ENCODE measurements around the gene PRR14. TPM values are rescaled to one million over a fixed set of nuclear protein-coding genes. Genes with fewer than 3 reads are reported as not detected.
A peak's percentile ranks its signal among the peaks of the same experiment; 100 is the strongest.

The PRR14 gene
- total RNA-seq, 1 experiment from 2014 or later: 17.4 TPM

DNA sequence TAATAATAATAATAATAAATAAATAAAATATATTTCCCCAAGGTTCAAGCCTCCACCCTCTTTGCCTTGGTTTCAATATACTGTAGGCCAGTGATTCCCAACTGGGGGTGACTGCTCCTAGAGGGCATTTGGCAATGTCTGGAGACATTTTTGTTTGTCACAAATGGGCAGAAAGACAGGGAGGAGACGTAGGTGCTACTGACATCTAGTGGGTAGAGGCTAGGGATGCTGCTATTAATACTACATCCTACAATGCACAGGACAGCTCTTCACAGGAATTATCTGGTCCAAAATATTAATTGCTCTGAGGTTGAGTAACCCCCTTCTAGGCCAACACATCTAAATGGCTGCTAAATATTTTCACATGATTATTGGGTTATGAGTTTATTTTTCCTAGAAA lies 12.8 kb upstream of the PRR14 start:
- Histone ChIP-seq H3K27me3 (ENCODE audit: low read length) (no peaks in the 10 kb centered on the region), H4K20me1 (ENCODE audit: insufficient read depth, low read depth, low read length) (no peaks in the 10 kb centered on the region), H3K4me2 (ENCODE audit: low read depth, low read length, poor library complexity, severe bottlenecking) (no peak overlapping the region), H3K79me2 (ENCODE audit: low read length) (peaks cover 10% of the 10 kb centered on the region), H3K27ac (ENCODE audit: low read length) (no peak overlapping the region), H3K9me3 (ENCODE audit: low read length) (no peaks in the 10 kb centered on the region), H3K9ac (ENCODE audit: low read length) (no peak overlapping the region), H2AFZ (ENCODE audit: low read length) (no peak overlapping the region), H3K36me3 (ENCODE audit: insufficient read depth, low read length) (no peaks in the 10 kb centered on the region), H3K4me3 (ENCODE audit: low read length) (no peak overlapping the region), H3K4me1 (ENCODE audit: low read length) (peaks cover 19% of the 10 kb centered on the region), H3K9me2 (replicated peaks; ENCODE audit: insufficient read depth, low read length) (no peaks in the 10 kb centered on the region)
- peak; percentile 78 for DNase-seq

DNA sequence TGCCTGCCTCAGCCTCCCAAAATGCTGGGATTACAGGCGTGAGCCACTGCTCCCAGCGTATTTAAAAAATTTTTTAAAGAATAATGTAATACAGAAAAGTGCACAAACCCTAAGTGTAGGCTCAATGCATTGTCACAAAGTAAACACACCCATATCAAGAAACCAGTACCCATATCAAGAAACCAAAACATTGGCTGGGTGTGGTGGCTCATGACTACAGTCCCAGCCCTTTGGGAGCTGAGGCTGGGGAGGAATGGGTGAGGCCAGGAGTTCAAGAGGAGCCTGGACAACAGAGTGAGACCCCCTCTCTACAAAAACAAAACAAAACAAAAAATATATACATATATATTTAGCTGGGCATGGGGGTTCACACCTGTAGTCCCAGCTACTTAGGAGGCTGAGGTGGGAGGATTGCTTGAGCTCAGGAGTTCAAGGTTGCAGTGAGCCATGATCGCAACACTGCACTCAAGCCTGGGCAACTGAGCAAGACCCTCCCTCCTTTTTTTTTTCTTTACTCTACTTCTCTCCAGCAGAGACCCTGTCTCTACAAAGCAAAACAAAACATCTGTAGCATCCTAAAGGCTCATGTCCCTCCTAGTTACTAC lies 9.3 kb upstream of the PRR14 start:
- Histone ChIP-seq H2AFZ (ENCODE audit: low read length) (no peak overlapping the region), H3K9me2 (replicated peaks; ENCODE audit: insufficient read depth, low read length) (no peaks in the 10 kb centered on the region)

DNA sequence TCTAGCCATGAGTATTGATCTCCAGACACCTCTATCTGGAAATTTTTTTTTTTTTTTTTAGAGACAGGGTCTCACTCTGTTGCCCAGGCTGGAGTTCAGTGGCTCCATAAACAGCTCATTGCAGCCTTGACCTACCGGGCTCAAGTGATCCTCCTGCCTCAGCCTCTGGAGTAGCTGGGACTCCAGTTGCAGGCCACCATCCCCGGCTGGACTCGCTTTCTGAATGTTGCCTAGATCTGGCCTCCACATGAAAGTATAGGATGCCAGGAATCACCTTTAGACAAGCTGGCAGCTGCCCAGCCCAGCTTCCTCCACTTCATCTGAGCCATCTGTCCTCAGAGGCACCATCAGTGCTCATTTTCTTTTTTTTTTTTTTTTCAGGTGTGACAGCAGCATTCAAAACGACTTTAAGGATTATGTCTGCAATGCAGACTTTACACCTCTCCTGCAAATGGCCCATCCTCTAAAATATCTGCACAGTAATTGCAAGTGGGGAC lies 6.4 kb upstream of the PRR14 start:
- H3K27ac ChIP-seq (ENCODE audit: low read length): no peak overlapping the region
- H3K9me3 ChIP-seq (ENCODE audit: low read length): no peaks in the 10 kb centered on the region
- no peaks in the 10 kb centered on the region for H3K4me1 ChIP-seq (ENCODE audit: low read length)
- H2AFZ ChIP-seq (ENCODE audit: low read length): no peak overlapping the region
- H3K36me3 ChIP-seq (ENCODE audit: insufficient read depth, low read length): no peaks in the 10 kb centered on the region
- H3K79me2 ChIP-seq (ENCODE audit: low read length): no peaks in the 10 kb centered on the region
- H3K9me2 ChIP-seq (replicated peaks; ENCODE audit: insufficient read depth, low read length): no peaks in the 10 kb centered on the region
- no peak overlapping the region for H3K4me3 ChIP-seq (ENCODE audit: low read length)
- no peaks in the 10 kb centered on the region for H4K20me1 ChIP-seq (ENCODE audit: insufficient read depth, low read depth, low read length)
- no peak overlapping the region for H3K4me2 ChIP-seq (ENCODE audit: low read depth, low read length, poor library complexity, severe bottlenecking)
- no peak for DNase-seq
- no peak overlapping the region for H3K9ac ChIP-seq (ENCODE audit: low read length)
- no peaks in the 10 kb centered on the region for H3K27me3 ChIP-seq (ENCODE audit: low read length)

More for the DNA sequence above, 9.3 kb upstream of the PRR14 start:
- Histone ChIP-seq H3K4me1 (ENCODE audit: low read length) (no peaks in the 10 kb centered on the region), H3K27ac (ENCODE audit: low read length) (no peak overlapping the region), H3K9ac (ENCODE audit: low read length) (no peak overlapping the region), H3K9me3 (ENCODE audit: low read length) (no peaks in the 10 kb centered on the region), H3K36me3 (ENCODE audit: insufficient read depth, low read length) (no peaks in the 10 kb centered on the region), H3K27me3 (ENCODE audit: low read length) (no peaks in the 10 kb centered on the region), H3K79me2 (ENCODE audit: low read length) (no peaks in the 10 kb centered on the region), H3K4me2 (ENCODE audit: low read depth, low read length, poor library complexity, severe bottlenecking) (no peak overlapping the region), H4K20me1 (ENCODE audit: insufficient read depth, low read depth, low read length) (no peaks in the 10 kb centered on the region), H3K4me3 (ENCODE audit: low read length) (no peak overlapping the region)
- no peak for DNase-seq

DNA sequence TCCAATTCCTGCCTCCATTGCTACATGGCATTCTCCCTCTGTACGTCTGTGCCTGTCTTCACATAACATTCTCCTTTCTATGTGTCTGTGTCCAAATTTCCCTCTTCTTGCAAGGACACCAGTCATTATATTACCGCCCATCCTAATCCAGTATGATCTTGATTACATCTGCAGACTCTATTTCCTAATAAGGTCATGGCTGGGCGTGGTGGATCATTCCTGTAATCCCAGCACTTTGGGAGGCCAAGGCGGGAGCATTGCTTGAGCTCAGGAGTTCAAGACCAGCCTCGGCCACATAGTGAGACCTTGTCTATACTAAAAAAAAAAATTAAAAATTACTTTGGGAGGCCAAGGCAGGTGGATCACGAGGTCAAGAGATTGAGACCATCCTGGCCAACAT lies 5.0 kb upstream of the PRR14 start:
- Histone ChIP-seq H3K4me2 (ENCODE audit: low read depth, low read length, poor library complexity, severe bottlenecking) (no peak overlapping the region), H3K4me1 (ENCODE audit: low read length) (peaks cover 4% of the 10 kb centered on the region), H3K9me3 (ENCODE audit: low read length) (no peaks in the 10 kb centered on the region), H3K27ac (ENCODE audit: low read length) (no peak overlapping the region), H3K79me2 (ENCODE audit: low read length) (no peaks in the 10 kb centered on the region), H3K27me3 (ENCODE audit: low read length) (no peaks in the 10 kb centered on the region), H4K20me1 (ENCODE audit: insufficient read depth, low read depth, low read length) (no peaks in the 10 kb centered on the region), H2AFZ (ENCODE audit: low read length) (no peak overlapping the region), H3K9ac (ENCODE audit: low read length) (no peak overlapping the region), H3K9me2 (replicated peaks; ENCODE audit: insufficient read depth, low read length) (no peaks in the 10 kb centered on the region; the same call in 1 of the 2 replicates), H3K36me3 (ENCODE audit: insufficient read depth, low read length) (no peaks in the 10 kb centered on the region), H3K4me3 (ENCODE audit: low read length) (no peak overlapping the region)
- DNase-seq: no peak

DNA sequence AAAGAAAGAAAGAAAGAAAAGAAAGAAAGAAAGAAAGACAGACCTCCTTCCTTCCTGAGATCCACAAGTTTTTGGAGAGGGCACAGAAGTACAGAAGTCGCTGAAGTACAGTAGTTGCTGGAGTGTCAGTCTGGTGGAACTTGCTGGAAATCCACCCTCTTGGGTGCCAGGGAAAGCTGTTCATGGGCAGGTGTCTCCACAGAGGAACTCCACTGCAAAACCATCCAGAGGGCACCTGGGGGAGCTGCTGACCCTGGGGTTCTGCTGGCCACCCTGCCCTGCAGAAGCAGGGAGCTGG lies 3.5 kb upstream of the PRR14 start:
- Histone ChIP-seq H3K4me3 (ENCODE audit: low read length) (no peak overlapping the region), H3K9me3 (ENCODE audit: low read length) (no peaks in the 10 kb centered on the region), H3K36me3 (ENCODE audit: insufficient read depth, low read length) (no peaks in the 10 kb centered on the region), H3K9ac (ENCODE audit: low read length) (no peak overlapping the region), H3K4me2 (ENCODE audit: low read depth, low read length, poor library complexity, severe bottlenecking) (no peak overlapping the region), H3K4me1 (ENCODE audit: low read length) (peaks cover 9% of the 10 kb centered on the region), H3K27ac (ENCODE audit: low read length) (no peak overlapping the region), H4K20me1 (ENCODE audit: insufficient read depth, low read depth, low read length) (no peaks in the 10 kb centered on the region), H3K79me2 (ENCODE audit: low read length) (peaks cover 6% of the 10 kb centered on the region; the same call in 1 of the 2 replicates), H3K9me2 (replicated peaks; ENCODE audit: insufficient read depth, low read length) (no peaks in the 10 kb centered on the region; the same call in 1 of the 2 replicates), H3K27me3 (ENCODE audit: low read length) (no peaks in the 10 kb centered on the region), H2AFZ (ENCODE audit: low read length) (no peak overlapping the region)
- DNase-seq: no peak

DNA sequence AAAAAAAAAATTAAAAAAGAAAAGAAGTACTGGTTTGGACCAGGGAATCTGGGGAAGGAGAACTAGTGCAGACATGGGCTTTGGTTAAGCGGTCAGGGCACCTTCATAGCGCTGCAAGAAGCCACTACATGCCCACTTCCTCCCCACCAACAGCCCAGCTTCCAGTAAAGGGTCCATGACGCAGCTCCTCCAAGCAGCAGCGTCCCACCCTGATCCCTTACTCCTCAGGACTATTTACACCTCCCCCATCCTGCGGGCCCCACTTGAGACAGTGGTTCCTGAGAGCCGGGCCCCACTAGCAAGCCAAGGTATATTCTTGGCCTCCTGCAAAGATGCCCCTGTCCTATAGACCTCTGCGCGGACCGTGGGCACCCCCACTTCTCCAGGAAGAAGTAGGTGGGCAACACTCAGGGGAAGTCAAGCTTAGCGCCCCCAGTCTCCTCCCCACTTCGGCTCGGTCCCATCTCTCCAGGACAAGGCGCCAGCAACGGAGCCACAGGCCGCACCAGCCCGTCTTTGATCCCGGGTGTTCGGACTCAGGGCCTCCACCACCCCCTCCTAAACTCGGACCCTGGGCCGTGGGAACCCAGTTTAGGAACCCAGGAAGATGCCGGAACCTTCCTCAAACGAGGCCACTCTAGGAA lies 913 bp upstream of the PRR14 start:
- Histone ChIP-seq H3K9me3 (ENCODE audit: low read length) (no peaks in the 10 kb centered on the region), H4K20me1 (ENCODE audit: insufficient read depth, low read depth, low read length) (no peaks in the 10 kb centered on the region), H3K4me2 (ENCODE audit: low read depth, low read length, poor library complexity, severe bottlenecking) (peak overlapping the region; percentile 100), H3K36me3 (ENCODE audit: insufficient read depth, low read length) (no peaks in the 10 kb centered on the region), H3K27me3 (ENCODE audit: low read length) (no peaks in the 10 kb centered on the region), H2AFZ (ENCODE audit: low read length) (peak overlapping the region; percentile 80), H3K27ac (ENCODE audit: low read length) (no peak overlapping the region), H3K4me3 (ENCODE audit: low read length) (peak overlapping the region; percentile 5; the same call in 1 of the 2 replicates), H3K9me2 (replicated peaks; ENCODE audit: insufficient read depth, low read length) (no peaks in the 10 kb centered on the region; the same call in 1 of the 2 replicates), H3K9ac (ENCODE audit: low read length) (no peak overlapping the region), H3K79me2 (ENCODE audit: low read length) (peaks cover 10% of the 10 kb centered on the region; the same call in 1 of the 2 replicates), H3K4me1 (ENCODE audit: low read length) (peaks cover 13% of the 10 kb centered on the region)
- DNase-seq: no peak

DNA sequence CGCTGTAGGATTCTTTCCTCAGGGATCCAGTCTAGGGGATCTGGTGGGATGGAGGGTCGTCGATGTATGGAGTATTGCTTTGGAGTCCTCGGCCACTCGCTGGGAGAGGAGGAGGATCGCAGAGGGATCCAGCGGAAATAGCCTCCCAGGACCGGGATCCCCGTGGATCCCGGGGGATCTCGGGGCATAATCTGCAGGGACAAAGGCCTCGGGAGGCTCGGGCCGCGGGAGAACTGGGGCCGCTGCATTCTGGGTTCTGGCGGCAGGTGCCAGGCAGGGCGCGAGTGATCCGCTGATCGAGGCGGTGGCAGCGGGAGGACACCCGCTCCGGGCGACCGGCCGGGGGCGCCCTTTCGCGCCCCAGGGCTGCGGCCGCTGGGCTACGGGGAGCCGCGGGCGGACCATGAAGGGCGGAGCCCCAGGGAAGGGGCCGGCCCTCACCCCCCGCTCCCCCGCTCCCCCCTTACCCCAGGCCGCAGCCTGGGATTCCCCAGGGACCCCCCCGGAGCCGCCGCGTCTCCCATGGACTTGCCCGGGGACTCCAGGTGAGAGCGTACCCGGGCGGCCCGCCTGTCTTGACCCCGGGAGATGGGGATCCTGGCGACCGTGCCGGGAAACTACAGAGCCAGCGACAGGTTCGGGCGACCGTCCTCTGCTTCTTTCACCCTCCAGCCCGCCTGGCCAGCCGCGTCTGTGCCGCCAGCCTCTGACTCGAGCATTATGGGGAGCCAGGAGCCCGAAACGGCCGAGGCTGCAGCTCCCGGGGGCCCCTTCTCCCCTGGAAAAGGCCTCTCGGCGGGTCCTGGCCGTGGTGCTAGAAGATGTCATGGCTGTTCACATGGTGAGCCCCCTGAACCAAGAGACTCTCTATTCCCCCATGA lies 604 bp downstream of the PRR14 start:
- H2AFZ ChIP-seq (ENCODE audit: low read length): peak overlapping the region; percentile 75
- H3K27ac ChIP-seq (ENCODE audit: low read length): peak overlapping the region; percentile 90
- H3K9ac ChIP-seq (ENCODE audit: low read length): peak overlapping the region; percentile 99
- H3K4me2 ChIP-seq (ENCODE audit: low read depth, low read length, poor library complexity, severe bottlenecking): peak overlapping the region; percentile 100
- no peaks in the 10 kb centered on the region for H3K9me3 ChIP-seq (ENCODE audit: low read length)
- no peaks in the 10 kb centered on the region for H4K20me1 ChIP-seq (ENCODE audit: insufficient read depth, low read depth, low read length)
- DNase-seq: peak; percentile 91
- peaks cover 13% of the 10 kb centered on the region for H3K4me1 ChIP-seq (ENCODE audit: low read length)
- H3K27me3 ChIP-seq (ENCODE audit: low read length): no peaks in the 10 kb centered on the region
- H3K9me2 ChIP-seq (replicated peaks; ENCODE audit: insufficient read depth, low read length): no peaks in the 10 kb centered on the region; the same call in 1 of the 2 replicates
- H3K4me3 ChIP-seq (ENCODE audit: low read length): peak overlapping the region; percentile 100
- peaks cover 10% of the 10 kb centered on the region; the same call in 1 of the 2 replicates for H3K79me2 ChIP-seq (ENCODE audit: low read length)
- no peaks in the 10 kb centered on the region for H3K36me3 ChIP-seq (ENCODE audit: insufficient read depth, low read length)

DNA sequence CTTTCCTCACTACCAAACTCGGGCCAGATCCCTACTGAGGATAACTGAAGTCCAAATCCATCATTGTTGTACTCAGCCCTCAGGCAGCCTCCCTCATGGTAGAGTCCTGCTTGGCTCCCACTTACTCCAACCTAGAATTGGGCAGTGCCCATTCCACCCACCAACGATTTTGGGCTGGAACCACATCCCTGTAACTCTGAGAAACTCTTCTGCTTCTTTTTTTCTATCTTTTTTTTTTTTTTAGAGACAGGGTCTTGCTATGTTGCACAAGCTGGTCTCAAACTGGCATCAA lies 1.2 kb downstream of the PRR14 start:
- Histone ChIP-seq H3K27me3 (ENCODE audit: low read length) (no peaks in the 10 kb centered on the region), H3K27ac (ENCODE audit: low read length) (peak overlapping the region; percentile 39), H3K36me3 (ENCODE audit: insufficient read depth, low read length) (0 out of 2 replicates have a peak, but pooled peaks cover 2% of the 10 kb centered on the region), H3K79me2 (ENCODE audit: low read length) (peaks cover 10% of the 10 kb centered on the region; the same call in 1 of the 2 replicates), H3K4me2 (ENCODE audit: low read depth, low read length, poor library complexity, severe bottlenecking) (peak overlapping the region; percentile 100), H3K9me2 (replicated peaks; ENCODE audit: insufficient read depth, low read length) (no peaks in the 10 kb centered on the region; the same call in 1 of the 2 replicates), H3K9ac (ENCODE audit: low read length) (peak overlapping the region; percentile 99), H3K9me3 (ENCODE audit: low read length) (no peaks in the 10 kb centered on the region), H3K4me1 (ENCODE audit: low read length) (peaks cover 17% of the 10 kb centered on the region), H3K4me3 (ENCODE audit: low read length) (peak overlapping the region; percentile 100), H4K20me1 (ENCODE audit: insufficient read depth, low read depth, low read length) (no peaks in the 10 kb centered on the region), H2AFZ (ENCODE audit: low read length) (peak overlapping the region; percentile 10; the same call in 1 of the 2 replicates)
- DNase-seq: no peak
